ENCODE measurements around the gene CFDP1.

The CFDP1 gene

DNA sequence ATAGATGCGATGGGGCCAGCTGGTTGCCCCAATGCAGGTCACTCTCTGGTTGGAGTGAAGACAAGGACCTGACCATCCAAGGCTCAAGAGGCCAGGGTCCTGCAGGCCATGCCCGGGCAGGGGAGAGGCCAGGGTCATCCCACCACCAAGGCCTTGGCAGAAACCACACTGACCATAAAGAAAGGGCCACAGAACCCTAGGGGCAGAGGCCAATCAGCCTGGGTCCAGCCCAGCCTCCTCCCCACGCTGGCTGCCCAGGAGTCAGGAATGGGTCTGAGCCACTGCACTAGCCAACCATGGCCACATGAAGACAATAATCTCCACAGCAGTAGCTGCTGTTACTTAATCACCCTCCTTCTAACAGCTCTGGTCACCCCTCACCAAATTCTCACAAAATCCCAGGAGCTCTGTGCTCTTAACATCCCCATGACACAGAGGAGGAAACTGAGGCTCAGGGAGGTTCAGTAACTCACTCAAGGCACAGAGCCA lies 171.7 kb downstream of the CFDP1 start:
- H3K79me2 ChIP-seq (ENCODE audit: low read length) = no peaks in the 10 kb centered on the region

DNA sequence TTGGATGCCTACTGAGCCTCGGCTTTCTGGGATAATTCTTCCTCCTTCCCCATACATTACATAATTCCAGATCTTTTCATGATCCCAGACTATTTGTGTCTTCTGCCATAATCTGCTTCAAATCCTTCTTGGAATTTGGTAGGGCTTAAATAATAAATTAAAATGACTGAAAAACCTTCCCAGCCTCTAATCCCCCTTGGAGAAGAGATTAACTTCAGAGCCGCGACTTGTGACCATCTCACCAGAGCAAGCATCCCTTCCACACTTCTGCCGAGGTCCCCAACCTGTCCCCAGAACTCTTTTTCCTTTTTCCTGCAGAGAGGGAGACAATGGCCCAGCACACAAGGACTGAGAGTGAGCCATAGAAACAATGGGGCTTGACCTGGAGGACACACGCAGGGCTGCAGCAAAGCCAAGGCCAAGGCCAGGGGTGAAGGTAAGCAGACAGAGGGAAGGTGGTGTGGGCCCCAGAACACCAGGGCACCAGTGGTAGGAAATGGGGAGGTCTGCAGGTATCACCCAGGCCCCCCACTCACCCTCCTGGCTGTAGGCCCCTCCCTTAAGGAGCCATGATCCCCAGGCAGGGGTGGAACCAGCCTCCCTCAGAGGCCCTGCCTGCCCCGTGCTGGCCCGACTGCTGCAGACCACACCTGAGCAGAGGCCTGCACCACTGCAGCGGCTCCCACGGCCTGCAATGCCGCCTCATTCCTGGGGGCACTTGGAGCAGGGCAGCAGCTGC lies 172.3 kb downstream of the CFDP1 start:
- no peak overlapping the region for H3K27ac ChIP-seq (ENCODE audit: low read length)
- no peaks in the 10 kb centered on the region for H3K9me3 ChIP-seq (ENCODE audit: insufficient read depth, low read length)
- no peak for TF ChIP-seq EZH2phosphoT487 (IDR thresholded peaks at IDR 0.05; ENCODE audit: low read depth)
- TF ChIP-seq, protein P1, sequence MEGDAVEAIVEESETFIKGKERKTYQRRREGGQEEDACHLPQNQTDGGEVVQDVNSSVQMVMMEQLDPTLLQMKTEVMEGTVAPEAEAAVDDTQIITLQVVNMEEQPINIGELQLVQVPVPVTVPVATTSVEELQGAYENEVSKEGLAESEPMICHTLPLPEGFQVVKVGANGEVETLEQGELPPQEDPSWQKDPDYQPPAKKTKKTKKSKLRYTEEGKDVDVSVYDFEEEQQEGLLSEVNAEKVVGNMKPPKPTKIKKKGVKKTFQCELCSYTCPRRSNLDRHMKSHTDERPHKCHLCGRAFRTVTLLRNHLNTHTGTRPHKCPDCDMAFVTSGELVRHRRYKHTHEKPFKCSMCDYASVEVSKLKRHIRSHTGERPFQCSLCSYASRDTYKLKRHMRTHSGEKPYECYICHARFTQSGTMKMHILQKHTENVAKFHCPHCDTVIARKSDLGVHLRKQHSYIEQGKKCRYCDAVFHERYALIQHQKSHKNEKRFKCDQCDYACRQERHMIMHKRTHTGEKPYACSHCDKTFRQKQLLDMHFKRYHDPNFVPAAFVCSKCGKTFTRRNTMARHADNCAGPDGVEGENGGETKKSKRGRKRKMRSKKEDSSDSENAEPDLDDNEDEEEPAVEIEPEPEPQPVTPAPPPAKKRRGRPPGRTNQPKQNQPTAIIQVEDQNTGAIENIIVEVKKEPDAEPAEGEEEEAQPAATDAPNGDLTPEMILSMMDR (IDR thresholded peaks at IDR 0.05; ENCODE audit: low read depth, low read length) = no peak
- H3K4me3 ChIP-seq (ENCODE audit: low read length) = no peak overlapping the region
- peaks cover 18% of the 10 kb centered on the region; the same call in 1 of the 2 replicates for H3K27me3 ChIP-seq (ENCODE audit: low read depth, low read length)
- H2AFZ ChIP-seq (ENCODE audit: low read depth, low read length) = no peak overlapping the region
- peaks cover 24% of the 10 kb centered on the region for H4K20me1 ChIP-seq (ENCODE audit: insufficient read depth, low read length)
- H3K4me2 ChIP-seq (ENCODE audit: low read length) = no peak overlapping the region
- H3K9ac ChIP-seq (ENCODE audit: low read length) = no peak overlapping the region
- peaks cover 10% of the 10 kb centered on the region; the same call in 1 of the 2 replicates for H3K4me1 ChIP-seq (ENCODE audit: low read length)
- no peaks in the 10 kb centered on the region for H3K79me2 ChIP-seq (ENCODE audit: low read length)
- H3K36me3 ChIP-seq (replicated peaks; ENCODE audit: low read depth, low read length) = no peaks in the 10 kb centered on the region

More for the DNA sequence above, 171.7 kb downstream of the CFDP1 start:
- no peak overlapping the region for H3K9ac ChIP-seq (ENCODE audit: low read length)
- H3K4me3 ChIP-seq (ENCODE audit: low read length) = no peak overlapping the region
- peaks cover 20% of the 10 kb centered on the region; the same call in 1 of the 2 replicates for H3K27me3 ChIP-seq (ENCODE audit: low read depth, low read length)
- H3K36me3 ChIP-seq (replicated peaks; ENCODE audit: low read depth, low read length) = no peaks in the 10 kb centered on the region
- TF ChIP-seq EZH2phosphoT487 (IDR thresholded peaks at IDR 0.05; ENCODE audit: low read depth) = no peak
- TF ChIP-seq, protein P1 (IDR thresholded peaks at IDR 0.05; ENCODE audit: low read depth, low read length) = no peak
- H3K4me1 ChIP-seq (ENCODE audit: low read length) = peaks cover 15% of the 10 kb centered on the region; the same call in 1 of the 2 replicates
- no peak overlapping the region for H3K4me2 ChIP-seq (ENCODE audit: low read length)
- peaks cover 23% of the 10 kb centered on the region for H4K20me1 ChIP-seq (ENCODE audit: insufficient read depth, low read length)
- H2AFZ ChIP-seq (ENCODE audit: low read depth, low read length) = no peak overlapping the region
- no peaks in the 10 kb centered on the region for H3K9me3 ChIP-seq (ENCODE audit: insufficient read depth, low read length)
- no peak overlapping the region for H3K27ac ChIP-seq (ENCODE audit: low read length)

DNA sequence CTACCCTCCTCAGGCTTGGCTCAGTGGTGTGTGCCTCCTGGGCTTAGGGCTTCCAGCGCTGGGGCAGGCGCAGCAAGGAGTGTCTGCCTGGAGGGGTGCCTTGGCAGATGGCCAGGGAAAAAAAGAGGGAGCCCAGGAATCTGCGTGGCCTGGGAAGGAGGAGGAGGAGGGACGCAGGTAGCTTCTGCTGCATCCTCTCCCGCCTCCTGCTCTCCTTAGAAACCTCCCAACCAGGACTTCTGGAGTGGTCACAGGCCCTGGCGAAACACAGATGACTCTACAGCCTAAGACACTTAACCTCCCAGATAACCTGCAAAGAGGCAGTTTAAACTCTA lies 174.5 kb downstream of the CFDP1 start:
- H2AFZ ChIP-seq (ENCODE audit: low read depth, low read length) = no peak overlapping the region
- H3K79me2 ChIP-seq (ENCODE audit: low read length) = no peaks in the 10 kb centered on the region
- H3K4me3 ChIP-seq (ENCODE audit: low read length) = no peak overlapping the region
- H4K20me1 ChIP-seq (ENCODE audit: insufficient read depth, low read length) = peaks cover 34% of the 10 kb centered on the region
- H3K27me3 ChIP-seq (ENCODE audit: low read depth, low read length) = peaks cover 14% of the 10 kb centered on the region; the same call in 1 of the 2 replicates
- peaks cover 5% of the 10 kb centered on the region; the same call in 1 of the 2 replicates for H3K4me1 ChIP-seq (ENCODE audit: low read length)
- no peak overlapping the region for H3K9ac ChIP-seq (ENCODE audit: low read length)
- no peak overlapping the region for H3K4me2 ChIP-seq (ENCODE audit: low read length)
- H3K36me3 ChIP-seq (replicated peaks; ENCODE audit: low read depth, low read length) = no peaks in the 10 kb centered on the region
- H3K9me3 ChIP-seq (ENCODE audit: insufficient read depth, low read length) = no peaks in the 10 kb centered on the region
- TF ChIP-seq, protein P1 (IDR thresholded peaks at IDR 0.05; ENCODE audit: low read depth, low read length) = no peak
- no peak for TF ChIP-seq EZH2phosphoT487 (IDR thresholded peaks at IDR 0.05; ENCODE audit: low read depth)
- no peak overlapping the region for H3K27ac ChIP-seq (ENCODE audit: low read length)

DNA sequence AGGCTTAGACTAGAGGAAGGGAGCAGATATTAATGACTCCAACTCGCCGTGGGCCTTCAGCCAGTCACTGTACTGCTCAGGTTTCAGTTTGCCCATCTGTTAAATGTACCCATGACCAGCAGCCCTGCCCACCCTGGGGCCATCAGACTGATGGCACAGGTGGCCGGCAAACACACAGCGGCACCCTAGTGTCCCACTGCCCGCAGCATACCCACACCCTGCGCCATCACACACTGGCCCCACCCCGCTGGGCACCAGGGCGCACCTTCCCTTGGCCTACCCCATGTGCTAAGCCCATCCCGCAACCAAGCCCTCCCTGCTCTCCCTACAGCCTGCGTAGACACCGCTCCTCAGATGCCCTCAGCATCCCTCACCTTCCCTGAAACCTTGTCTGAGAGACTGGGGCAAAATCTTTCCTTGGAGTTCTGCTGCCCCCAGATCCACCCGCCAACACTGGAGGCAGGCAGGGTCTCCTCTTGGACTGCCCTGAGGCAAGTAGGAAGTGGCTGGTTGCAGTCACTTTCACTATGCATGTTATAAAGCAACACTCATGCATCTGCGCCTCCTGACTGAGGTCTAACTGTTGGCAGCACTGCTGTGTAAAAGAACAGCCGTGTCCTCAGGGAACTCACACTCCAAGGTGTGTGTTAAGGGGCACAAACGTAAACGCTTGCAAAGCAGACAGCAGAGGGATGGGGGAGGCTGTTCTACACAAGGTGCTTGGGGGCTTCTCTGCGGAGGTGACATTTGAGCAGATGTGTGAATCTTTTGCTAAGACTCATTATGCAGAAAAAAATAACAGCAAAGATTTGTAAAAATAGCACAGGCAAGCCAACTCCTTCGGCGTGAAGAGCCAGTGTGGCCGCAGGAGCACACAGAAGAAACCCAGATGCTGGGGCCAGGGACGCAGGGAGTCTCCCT lies 175.2 kb downstream of the CFDP1 start:
- Histone ChIP-seq H3K36me3 (replicated peaks; ENCODE audit: low read depth, low read length) (no peaks in the 10 kb centered on the region), H3K9me3 (ENCODE audit: insufficient read depth, low read length) (no peaks in the 10 kb centered on the region), H3K79me2 (ENCODE audit: low read length) (no peaks in the 10 kb centered on the region), H3K4me3 (ENCODE audit: low read length) (no peak overlapping the region), H3K4me2 (ENCODE audit: low read length) (no peak overlapping the region), H3K27me3 (ENCODE audit: low read depth, low read length) (peaks cover 13% of the 10 kb centered on the region; the same call in 1 of the 2 replicates), H3K27ac (ENCODE audit: low read length) (no peak overlapping the region), H3K4me1 (ENCODE audit: low read length) (peaks cover 5% of the 10 kb centered on the region; the same call in 1 of the 2 replicates), H4K20me1 (ENCODE audit: insufficient read depth, low read length) (peaks cover 34% of the 10 kb centered on the region), H2AFZ (ENCODE audit: low read depth, low read length) (no peak overlapping the region), H3K9ac (ENCODE audit: low read length) (no peak overlapping the region)
- TF ChIP-seq, protein P1 (IDR thresholded peaks at IDR 0.05; ENCODE audit: low read depth, low read length) = no peak
- TF ChIP-seq EZH2phosphoT487 (IDR thresholded peaks at IDR 0.05; ENCODE audit: low read depth) = no peak

All from OCI-LY3 (cell line).